Esophagus (tissue), 2 donors: ENCODE results near the gene ZNF385B. TPM values are rescaled to one million over a fixed set of nuclear protein-coding genes. Genes with fewer than 3 reads are reported as not detected.

ENCODE experiments used
- H3K27ac ChIP-seq, 2 donors: one replicate each; pipeline ENCODE4 v1.5.1; 2013; ENCODE audit warnings: low read depth in 2 of 2, mild to moderate bottlenecking in 2 of 2, inconsistent platforms in 1 of 2, low read length in 1 of 2, moderate library complexity in 1 of 2
- H3K27me3 ChIP-seq, 2 donors: one replicate each; pipeline ENCODE4 v1.6.1; 2013; ENCODE audit warnings: low read length in 2 of 2, control low read depth in 1 of 2, mild to moderate bottlenecking in 1 of 2; ENCODE audit not compliant: insufficient read depth in 2 of 2, control insufficient read depth in 1 of 2
- H3K36me3 ChIP-seq, 2 donors: one replicate each; pipeline ENCODE4 v1.6.1; 2013; ENCODE audit warnings: low read length in 1 of 2; ENCODE audit not compliant: control insufficient read depth in 2 of 2, insufficient read depth in 2 of 2
- H3K4me1 ChIP-seq, 2 donors: one replicate each; pipeline ENCODE4 v1.6.1; 2013; ENCODE audit warnings: low read length in 1 of 2; ENCODE audit not compliant: control insufficient read depth in 2 of 2, insufficient read depth in 2 of 2
- H3K4me3 ChIP-seq, 2 donors: one replicate each; pipeline ENCODE4 v1.5.1; 2013; ENCODE audit warnings: low read length in 2 of 2, mild to moderate bottlenecking in 2 of 2, low read depth in 1 of 2, moderate library complexity in 1 of 2
- H3K9me3 ChIP-seq, 2 donors: one replicate each; pipeline ENCODE4 v1.6.1; 2013; ENCODE audit warnings: mild to moderate bottlenecking in 2 of 2, low read depth in 1 of 2, low read length in 1 of 2, moderate library complexity in 1 of 2; ENCODE audit not compliant: control insufficient read depth in 2 of 2, insufficient read depth in 1 of 2
- WGBS, 2 donors: extraction: QIAGEN DNeasy Blood & Tissue Kit; methylation state at CpG; one replicate each; pipeline ENCODE4 v1.1.7; 2013; 5-methylcytosine and 5-hydroxymethylcytosine counted together
- polyA plus RNA-seq, 2 donors: library from polyadenylated mRNA; stranded (reverse); fragments of 200-250 nt; gene quantifications; one replicate each; pipeline ENCODE4 v1.2.3, GENCODE V29; 2013
- donor health status: healthy with polysubstance abuse.
- donor health status: Bipolar disorder and iron deficiency.

The ZNF385B gene
- polyA plus RNA-seq, 2 donors, result 0.22 to 0.29 TPM

DNA sequence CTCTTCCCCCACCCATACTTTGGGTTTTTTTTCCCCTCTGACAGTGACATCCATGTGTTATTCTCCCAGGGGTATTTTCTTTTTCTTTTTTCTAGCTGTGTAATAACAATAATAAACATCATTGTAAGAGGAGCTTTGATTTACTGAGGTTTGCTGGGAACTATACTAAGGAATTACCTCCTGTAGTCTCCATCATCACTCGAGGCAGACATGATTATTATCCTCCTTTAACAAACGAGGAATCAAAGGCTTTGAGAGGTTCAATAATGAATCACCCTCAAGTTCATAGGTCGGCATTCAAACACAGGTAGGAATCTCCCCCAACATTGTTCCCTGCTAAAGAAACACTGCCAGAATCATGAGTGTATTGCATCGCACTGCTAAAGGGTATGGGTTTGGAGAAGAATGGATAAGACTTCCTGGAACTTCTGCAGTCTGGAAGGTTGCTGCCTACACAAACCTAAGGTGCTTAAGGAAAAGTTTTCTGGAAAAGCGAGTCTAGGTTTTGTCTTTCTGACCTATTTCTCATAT, 336.5 kb downstream of the ZNF385B start:
- H3K4me1 ChIP-seq, result no peaks in the 10 kb centered on the region
- H3K36me3 ChIP-seq, result no peaks in the 10 kb centered on the region
- H3K27ac ChIP-seq, result no peak overlapping the region
- no peak overlapping the region for H3K4me3 ChIP-seq
- no peaks in the 10 kb centered on the region for H3K27me3 ChIP-seq
- WGBS, 2 donors, result 48 to 51% methylated on average over 5 of the region's 5 CpGs
- no peaks in the 10 kb centered on the region for H3K9me3 ChIP-seq

- H3K27me3 ChIP-seq, result no peaks in the 10 kb centered on the region
- 49 to 52% methylated on average over 1 of the region's 1 CpG for WGBS, 2 donors
- H3K9me3 ChIP-seq, result no peaks in the 10 kb centered on the region
- H3K4me3 ChIP-seq, result no peak overlapping the region
- no peak overlapping the region for H3K27ac ChIP-seq
- no peaks in the 10 kb centered on the region for H3K36me3 ChIP-seq
- H3K4me1 ChIP-seq, result no peaks in the 10 kb centered on the region
Measured at GRCh38 chr2:179521944-179522343, 339.5 kb downstream of the ZNF385B start.

DNA sequence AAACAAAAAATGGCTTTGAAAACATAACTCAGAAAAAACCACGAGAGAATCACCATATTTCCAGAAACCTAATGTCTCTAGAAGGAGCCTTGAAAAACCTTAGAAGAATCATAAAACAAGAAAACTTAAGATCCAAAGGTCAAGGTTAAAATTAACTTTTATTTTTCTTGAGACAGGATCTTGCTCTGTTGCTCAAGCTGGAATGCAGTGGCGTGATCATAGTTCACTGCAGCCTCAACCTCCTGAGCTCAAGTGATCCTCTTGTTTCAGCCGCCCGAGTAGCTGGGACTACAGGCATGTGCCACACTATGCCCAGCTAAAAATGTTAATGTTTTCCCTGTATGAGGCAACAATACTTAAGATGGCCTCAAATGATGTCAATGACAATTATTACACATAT, 342.6 kb downstream of the ZNF385B start:
- H3K36me3 ChIP-seq, result no peaks in the 10 kb centered on the region
- no peaks in the 10 kb centered on the region for H3K27me3 ChIP-seq
- WGBS, 2 donors, result 80 to 86% methylated on average over 4 of the region's 4 CpGs
- H3K27ac ChIP-seq, result no peak overlapping the region
- no peaks in the 10 kb centered on the region for H3K4me1 ChIP-seq
- H3K9me3 ChIP-seq, result peaks cover 0 to 2% of the 10 kb centered on the region in 2 donors
- H3K4me3 ChIP-seq, result no peak overlapping the region

- H3K36me3 ChIP-seq, result no peaks in the 10 kb centered on the region
- no peak overlapping the region for H3K27ac ChIP-seq
- 74 to 85% methylated on average over 1 of the region's 1 CpG for WGBS, 2 donors
- H3K27me3 ChIP-seq, result no peaks in the 10 kb centered on the region
- no peak overlapping the region for H3K4me3 ChIP-seq
- peaks cover 0 to 2% of the 10 kb centered on the region in 2 donors for H3K9me3 ChIP-seq
- H3K4me1 ChIP-seq, result no peaks in the 10 kb centered on the region
Measured at GRCh38 chr2:179513181-179513580, 348.2 kb downstream of the ZNF385B start.

DNA sequence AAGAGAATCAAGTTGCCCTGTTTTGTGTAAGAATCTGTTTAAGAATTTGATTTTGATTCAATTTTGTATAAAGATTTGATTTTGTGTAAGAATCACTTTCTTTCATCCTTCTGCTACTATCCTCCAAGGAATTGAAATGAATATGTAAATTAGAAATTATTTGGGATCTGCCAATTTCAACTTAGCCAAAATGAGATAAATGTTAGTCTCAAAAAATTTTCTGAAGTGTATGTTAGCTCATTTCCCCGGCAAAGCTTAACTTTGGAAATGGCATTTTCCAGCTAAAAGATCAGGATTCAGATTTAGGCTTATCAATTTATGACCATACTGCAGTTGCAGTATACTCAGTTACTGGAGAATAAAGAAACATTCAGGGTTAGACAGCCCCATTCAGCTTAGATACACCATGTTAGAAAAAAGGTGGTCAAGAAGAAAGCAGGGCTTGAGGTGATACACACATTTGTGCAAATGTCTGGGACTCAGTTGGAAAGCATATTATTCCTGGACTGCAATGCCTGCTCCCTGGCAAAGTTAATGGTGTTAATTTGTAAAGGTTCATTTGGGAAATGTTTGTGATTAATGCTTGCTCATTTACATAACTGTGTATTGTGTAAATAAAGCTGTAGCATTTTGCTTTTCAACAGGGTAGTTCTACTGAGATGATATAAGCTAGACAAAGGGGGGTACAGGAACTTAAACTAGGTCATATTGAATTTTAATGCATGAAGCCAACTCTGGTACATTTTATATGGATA, 349.0 kb downstream of the ZNF385B start:
- Histone ChIP-seq H3K27ac (no peak overlapping the region), H3K27me3 (no peaks in the 10 kb centered on the region), H3K36me3 (no peaks in the 10 kb centered on the region), H3K9me3 (peaks cover 0 to 2% of the 10 kb centered on the region in 2 donors), H3K4me1 (no peaks in the 10 kb centered on the region), H3K4me3 (no peak overlapping the region)
- WGBS, 2 donors, result 79 to 91% methylated on average over 1 of the region's 1 CpG

DNA sequence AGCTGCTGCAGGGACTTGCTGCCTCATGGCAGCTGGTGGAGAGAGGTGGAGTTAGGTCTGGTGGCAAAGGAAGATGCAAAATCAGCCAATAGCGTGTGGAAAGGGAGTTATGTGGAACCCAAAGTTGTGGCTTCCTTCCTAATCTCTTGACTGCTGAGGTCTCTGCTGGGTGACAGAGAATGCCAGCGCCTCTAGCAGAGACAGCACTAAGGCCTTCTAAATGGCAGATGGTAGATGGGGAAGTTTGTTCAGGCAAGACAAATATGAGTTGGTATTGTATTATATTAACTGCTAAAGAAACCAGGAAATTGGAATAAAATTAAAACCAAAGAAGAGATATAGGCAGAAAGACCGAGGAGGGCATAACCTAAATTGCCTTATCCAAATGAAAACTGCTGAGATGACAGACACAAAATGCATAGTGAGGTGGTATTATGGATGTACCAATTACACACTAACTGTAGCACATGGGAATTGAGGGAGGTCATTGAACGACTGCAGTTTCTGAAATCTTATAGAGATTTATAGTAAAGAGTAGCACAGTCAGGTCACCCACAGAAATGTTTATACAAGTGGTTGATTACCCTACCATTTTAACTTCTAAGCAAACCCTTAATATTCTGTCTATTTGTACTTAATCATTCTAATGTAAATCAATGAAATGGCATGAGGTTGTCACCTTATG, 350.2 kb downstream of the ZNF385B start:
- no peak overlapping the region for H3K4me3 ChIP-seq
- H3K36me3 ChIP-seq, result no peaks in the 10 kb centered on the region
- H3K4me1 ChIP-seq, result no peaks in the 10 kb centered on the region
- peaks cover 0 to 2% of the 10 kb centered on the region in 2 donors for H3K9me3 ChIP-seq
- H3K27me3 ChIP-seq, result no peaks in the 10 kb centered on the region
- no peak overlapping the region for H3K27ac ChIP-seq
- 61 to 66% methylated on average over 4 of the region's 4 CpGs for WGBS, 2 donors

GRCh38 chr2:179495315-179495714, 366.1 kb downstream of the ZNF385B start:
- no peaks in the 10 kb centered on the region for H3K36me3 ChIP-seq
- H3K9me3 ChIP-seq, result no peaks in the 10 kb centered on the region
- H3K4me1 ChIP-seq, result no peaks in the 10 kb centered on the region
- H3K4me3 ChIP-seq, result no peak overlapping the region
- H3K27me3 ChIP-seq, result no peaks in the 10 kb centered on the region
- H3K27ac ChIP-seq, result no peak overlapping the region
- WGBS, 2 donors, result 89 to 94% methylated on average over 4 of the region's 4 CpGs

- Histone ChIP-seq H3K27me3 (no peaks in the 10 kb centered on the region), H3K9me3 (no peaks in the 10 kb centered on the region), H3K4me1 (no peaks in the 10 kb centered on the region), H3K27ac (no peak overlapping the region), H3K36me3 (no peaks in the 10 kb centered on the region), H3K4me3 (no peak overlapping the region)
- WGBS, 2 donors, result 74 to 76% methylated on average over 2 of the region's 2 CpGs
Measured at GRCh38 chr2:179488563-179488962, 372.8 kb downstream of the ZNF385B start.

DNA sequence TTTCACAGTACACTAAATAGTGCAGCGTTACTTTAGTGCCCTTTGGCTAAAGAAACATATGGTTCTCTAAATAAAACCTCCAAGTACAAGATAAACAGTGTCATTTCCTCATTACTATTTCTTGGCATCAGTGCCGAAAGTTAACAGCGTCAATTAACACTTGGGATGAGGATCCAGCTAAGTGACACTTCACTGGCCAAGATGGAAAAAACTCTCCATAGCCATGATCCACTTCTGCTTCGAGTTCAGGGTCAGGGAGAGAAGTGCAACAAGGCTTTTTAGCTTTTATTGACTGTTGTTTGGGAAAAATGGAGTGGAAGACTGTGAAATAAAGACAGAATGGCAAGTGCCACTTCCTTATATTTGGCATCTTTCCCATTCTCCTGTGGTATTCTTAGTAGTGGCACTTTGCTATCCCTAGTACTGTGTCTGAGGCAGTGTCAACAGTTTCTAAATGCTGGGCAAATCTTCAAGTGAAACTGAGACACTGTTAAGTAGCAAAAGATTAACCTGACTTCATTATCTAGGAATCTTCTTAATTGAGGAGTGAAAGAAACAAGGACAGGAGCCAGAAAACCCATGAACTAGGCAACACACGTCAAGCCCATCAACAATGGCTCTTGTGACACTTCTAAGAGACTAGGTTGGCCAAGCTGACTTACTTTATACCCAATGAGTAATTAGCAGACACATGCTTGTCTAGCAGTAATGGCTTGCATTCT, 374.2 kb downstream of the ZNF385B start:
- Histone ChIP-seq H3K4me1 (no peaks in the 10 kb centered on the region), H3K9me3 (no peaks in the 10 kb centered on the region), H3K27ac (no peak overlapping the region), H3K27me3 (no peaks in the 10 kb centered on the region), H3K36me3 (no peaks in the 10 kb centered on the region), H3K4me3 (no peak overlapping the region)
- WGBS, 2 donors, result 33% methylated on average over 5 of the region's 5 CpGs
